ENCODE results near the gene PLCG1.

PLCG1 gene

GRCh38 chr20:41162396-41162795 is 25.1 kb downstream of the PLCG1 start:
- H3K4me3 ChIP-seq (ENCODE audit: low read depth, low read length): no peak overlapping the region
- DNase-seq (ENCODE audit: low read depth): no peak

DNA sequence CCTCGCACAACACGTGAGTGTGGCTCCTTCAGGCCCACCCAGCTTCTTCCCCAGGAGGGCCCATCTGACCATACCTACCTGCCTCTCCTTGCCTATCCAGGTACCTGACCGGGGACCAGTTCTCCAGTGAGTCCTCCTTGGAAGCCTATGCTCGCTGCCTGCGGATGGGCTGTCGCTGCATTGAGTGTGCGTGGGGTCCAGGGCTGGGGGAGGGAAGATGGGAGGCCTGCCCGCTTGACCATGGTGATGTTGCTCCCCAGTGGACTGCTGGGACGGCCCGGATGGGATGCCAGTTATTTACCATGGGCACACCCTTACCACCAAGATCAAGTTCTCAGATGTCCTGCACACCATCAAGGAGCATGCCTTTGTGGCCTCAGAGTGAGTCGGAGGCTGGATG is 26.5 kb downstream of the PLCG1 start:
- H3K4me3 ChIP-seq (ENCODE audit: low read depth, low read length): no peak overlapping the region

DNA sequence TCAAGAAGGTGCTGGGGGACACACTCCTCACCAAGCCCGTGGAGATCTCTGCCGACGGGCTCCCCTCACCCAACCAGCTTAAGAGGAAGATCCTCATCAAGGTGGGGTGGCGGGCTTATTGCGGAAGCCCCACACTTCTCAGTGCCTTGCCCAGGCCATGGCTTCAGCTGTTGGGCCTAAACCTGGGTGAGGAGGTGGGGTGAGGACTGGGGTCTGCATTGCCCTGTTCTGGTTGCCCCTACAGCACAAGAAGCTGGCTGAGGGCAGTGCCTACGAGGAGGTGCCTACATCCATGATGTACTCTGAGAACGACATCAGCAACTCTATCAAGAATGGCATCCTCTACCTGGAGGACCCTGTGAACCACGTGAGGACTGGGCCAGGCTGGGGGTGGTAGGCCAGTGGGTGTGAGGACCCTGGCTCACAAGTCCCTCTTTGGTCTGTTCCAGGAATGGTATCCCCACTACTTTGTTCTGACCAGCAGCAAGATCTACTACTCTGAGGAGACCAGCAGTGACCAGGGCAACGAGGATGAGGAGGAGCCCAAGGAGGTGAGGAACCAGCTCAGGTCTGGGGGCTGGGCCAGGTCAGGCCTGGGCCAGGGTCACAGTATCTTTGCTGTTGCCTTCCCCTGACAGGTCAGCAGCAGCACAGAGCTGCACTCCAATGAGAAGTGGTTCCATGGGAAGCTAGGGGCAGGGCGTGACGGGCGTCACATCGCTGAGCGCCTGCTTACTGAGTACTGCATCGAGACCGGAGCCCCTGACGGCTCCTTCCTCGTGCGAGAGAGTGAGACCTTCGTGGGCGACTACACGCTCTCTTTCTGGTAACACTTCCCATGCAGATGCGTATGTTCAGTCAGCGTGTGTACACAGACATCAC is 27.9 kb downstream of the PLCG1 start:
- no peak overlapping the region for H3K4me3 ChIP-seq (ENCODE audit: low read depth, low read length)
- DNase-seq (ENCODE audit: low read depth): no peak

More for the DNA sequence above, 26.5 kb downstream of the PLCG1 start:
- DNase-seq (ENCODE audit: low read depth): no peak

DNA sequence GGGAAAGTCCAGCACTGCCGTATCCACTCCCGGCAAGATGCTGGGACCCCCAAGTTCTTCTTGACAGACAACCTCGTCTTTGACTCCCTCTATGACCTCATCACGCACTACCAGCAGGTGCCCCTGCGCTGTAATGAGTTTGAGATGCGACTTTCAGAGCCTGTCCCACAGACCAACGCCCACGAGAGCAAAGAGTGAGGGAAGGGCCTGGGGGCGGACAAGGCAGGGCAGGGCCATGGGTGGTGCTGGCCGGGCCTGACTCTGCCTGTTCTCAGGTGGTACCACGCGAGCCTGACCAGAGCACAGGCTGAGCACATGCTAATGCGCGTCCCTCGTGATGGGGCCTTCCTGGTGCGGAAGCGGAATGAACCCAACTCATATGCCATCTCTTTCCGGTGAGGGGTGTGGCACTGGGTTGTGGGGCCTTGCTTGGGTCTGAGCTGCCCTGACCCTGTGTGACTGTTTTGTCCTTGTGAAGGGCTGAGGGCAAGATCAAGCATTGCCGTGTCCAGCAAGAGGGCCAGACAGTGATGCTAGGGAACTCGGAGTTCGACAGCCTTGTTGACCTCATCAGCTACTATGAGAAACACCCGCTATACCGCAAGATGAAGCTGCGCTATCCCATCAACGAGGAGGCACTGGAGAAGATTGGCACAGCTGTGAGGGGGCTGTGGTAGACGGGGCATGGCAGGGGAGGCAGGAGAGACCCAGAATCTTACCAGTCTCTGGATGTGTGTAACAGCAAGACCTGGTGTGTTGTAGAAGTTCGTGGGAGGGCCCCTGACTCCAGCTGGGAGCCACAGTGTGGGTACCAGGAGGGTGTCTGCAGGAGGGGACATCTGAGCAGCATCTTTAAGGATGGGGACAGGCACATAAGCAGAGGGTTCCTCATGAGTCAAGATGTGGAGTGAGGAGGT is 29.1 kb downstream of the PLCG1 start:
- no peak for DNase-seq (ENCODE audit: low read depth)

GRCh38 chr20:41167118-41167470 is 29.8 kb downstream of the PLCG1 start:
- no peak for DNase-seq (ENCODE audit: low read depth)
- no peak overlapping the region for H3K4me3 ChIP-seq (ENCODE audit: low read depth, low read length)

More for the DNA sequence above, 29.1 kb downstream of the PLCG1 start:
- H3K4me3 ChIP-seq (ENCODE audit: low read depth, low read length): no peak overlapping the region

DNA sequence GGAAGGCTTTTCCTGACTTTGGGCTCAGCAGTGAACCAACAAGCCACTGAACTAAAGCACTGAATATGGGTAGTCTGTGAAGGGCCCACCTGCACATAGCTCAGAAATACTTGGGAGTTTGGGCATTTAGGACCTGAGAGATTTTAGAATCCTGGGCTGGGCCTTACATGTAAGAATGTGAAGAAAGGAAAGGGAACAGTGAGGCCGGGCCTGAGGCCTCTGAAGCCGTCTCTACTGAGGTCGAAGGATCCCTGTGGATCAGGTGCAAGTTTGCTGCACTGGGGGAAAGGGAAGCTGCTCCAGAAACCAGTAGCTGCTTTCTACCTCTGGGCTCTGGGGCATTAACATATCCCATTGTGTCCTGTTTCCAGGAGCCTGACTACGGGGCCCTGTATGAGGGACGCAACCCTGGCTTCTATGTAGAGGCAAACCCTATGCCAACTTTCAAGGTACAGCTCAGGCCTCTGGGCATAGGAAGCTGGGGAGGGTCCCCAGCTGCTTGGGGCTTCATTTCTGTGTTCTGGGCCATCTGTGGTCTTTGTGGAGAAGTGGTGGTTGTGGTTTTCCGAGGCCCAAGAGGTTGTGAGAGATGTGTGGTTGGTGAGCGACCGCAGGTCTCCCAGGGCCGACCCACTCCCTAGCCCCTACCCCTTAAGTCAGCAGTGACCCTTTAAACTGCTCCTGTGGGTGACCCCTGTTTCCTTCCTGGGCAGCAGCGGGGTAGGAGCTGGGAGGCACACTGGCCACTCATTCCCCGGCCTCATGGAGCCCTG is 30.3 kb downstream of the PLCG1 start:
- no peak for DNase-seq (ENCODE audit: low read depth)

DNA sequence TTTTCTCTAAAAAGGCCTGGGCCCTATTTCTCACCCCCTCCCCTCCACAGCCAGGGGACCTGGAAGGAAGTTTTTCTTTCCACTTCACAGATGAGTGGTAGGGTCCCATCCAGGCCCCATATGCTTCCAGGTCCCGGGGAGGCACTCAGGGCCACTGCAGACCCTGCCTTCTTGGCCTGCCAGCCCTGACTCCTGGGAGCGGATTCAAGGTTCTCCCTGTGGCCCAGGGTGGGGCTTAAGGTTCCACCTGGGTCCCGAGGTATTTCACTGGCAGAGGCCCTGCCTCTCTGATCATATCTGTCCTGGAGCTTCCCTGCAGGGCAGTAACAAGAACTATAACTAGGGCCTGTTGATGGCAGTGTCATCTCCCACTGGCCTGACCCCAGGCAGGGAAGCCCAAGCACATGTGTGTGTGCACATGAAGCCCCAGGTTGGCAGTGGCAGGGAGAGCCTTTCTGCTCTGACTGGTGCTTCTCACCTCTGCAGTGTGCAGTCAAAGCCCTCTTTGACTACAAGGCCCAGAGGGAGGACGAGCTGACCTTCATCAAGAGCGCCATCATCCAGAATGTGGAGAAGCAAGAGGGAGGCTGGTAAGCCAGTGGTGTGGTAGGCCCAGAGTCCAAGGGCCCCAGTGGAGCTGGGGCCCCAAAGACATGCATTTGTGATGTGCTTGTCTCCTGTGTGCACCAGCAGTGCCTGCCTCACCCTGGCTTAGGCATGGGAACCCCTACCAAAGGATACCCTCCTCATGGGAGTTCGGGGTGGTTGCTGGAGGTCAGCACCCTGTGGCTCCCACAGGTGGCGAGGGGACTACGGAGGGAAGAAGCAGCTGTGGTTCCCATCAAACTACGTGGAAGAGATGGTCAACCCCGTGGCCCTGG is 31.2 kb downstream of the PLCG1 start:
- DNase-seq (ENCODE audit: low read depth): no peak
- H3K4me3 ChIP-seq (ENCODE audit: low read depth, low read length): no peak overlapping the region

More for the DNA sequence above, 30.3 kb downstream of the PLCG1 start:
- no peak overlapping the region for H3K4me3 ChIP-seq (ENCODE audit: low read depth, low read length)

DNA sequence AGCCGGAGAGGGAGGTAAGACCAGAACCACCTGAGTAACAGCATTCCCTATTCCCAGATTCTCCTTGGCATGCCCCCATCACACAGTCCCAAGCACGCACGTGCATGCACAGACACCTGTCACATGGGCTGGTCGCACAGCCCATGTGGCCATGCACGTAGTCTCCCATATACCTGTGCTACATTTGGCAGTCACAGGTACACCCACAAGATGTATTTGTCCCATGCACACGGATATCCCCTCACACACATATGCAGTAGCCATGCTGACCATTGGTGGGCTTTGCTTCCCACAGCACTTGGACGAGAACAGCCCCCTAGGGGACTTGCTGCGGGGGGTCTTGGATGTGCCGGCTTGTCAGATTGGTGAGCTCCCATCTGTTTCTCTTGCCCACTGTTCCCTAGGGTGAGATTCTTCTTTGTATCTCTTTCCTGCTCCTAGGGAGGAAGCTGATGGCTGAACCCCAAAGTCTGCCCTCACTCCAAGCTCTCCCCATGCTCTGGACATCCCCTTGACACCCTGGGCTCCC is 31.9 kb downstream of the PLCG1 start:
- no peak for DNase-seq (ENCODE audit: low read depth)
- no peak overlapping the region for H3K4me3 ChIP-seq (ENCODE audit: low read depth, low read length)

- no peak overlapping the region for H3K4me3 ChIP-seq (ENCODE audit: low read depth, low read length)
- DNase-seq (ENCODE audit: low read depth): no peak
Observed at GRCh38 chr20:41169791-41170351, 32.5 kb downstream of the PLCG1 start.

DNA sequence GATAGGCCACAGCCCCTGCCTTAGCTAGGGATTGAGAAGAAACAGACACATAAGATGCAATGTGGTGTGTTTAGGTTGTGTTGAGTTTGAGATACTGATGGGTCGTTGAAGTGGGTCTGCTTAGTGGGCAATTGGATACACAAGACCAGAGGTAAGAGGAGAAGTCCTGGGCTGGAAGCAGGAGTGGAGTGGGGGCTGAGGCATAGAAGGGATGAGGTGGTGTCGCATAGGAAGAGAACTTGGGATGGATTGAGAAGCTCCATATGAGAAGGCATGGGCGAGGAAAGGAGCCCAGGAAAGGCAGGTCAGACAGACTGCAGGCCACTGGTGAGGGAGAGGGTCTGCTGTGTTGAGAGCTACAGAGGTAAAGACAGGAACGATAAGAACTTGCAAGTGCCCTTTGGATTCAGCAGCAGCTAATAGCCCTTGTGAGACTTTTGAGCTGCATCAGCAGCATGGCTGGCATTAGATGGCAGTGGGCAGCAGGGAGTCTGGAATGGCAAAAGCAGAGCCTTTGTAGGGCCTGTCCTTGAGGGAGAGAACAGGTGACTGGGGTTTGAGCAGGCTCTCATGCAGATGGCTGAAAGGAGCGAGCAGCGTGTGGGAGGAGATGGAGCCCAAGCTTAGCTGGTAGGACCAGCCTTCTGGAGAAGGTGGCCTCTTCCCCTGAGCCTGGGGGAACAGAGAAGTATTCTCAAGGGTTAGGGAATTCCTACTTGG is 33.2 kb downstream of the PLCG1 start:
- DNase-seq (ENCODE audit: low read depth): no peak
- no peak overlapping the region for H3K4me3 ChIP-seq (ENCODE audit: low read depth, low read length)

DNA sequence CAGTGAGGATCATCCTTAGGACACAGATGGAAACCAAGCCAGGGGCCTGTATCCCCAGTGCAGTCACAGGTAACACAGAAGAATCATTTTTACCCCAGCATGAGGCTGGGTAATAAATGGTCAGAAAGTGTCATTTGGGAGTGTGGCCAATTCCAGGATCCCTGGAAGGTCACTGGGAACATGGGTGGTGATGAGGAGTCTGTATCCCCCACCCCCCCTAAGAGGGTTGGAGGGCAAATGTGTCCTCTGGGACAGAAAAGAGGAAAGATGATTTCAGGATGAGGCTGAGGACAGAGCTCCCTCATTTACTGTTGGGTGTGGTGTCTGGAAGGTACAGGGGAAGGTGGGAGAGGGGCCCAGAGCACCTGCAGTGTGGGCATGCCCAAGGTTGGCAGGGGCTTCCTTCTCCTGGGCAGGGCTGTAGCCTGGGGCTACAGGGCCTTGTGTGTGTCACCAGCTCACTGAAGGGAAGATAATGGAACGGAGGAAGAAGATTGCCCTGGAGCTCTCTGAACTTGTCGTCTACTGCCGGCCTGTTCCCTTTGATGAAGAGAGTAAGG is 34.5 kb downstream of the PLCG1 start:
- DNase-seq (ENCODE audit: low read depth): no peak
- no peak overlapping the region for H3K4me3 ChIP-seq (ENCODE audit: low read depth, low read length)

GRCh38 chr20:41172296-41173140 is 35.2 kb downstream of the PLCG1 start:
- H3K4me3 ChIP-seq (ENCODE audit: low read depth, low read length): no peak overlapping the region
- DNase-seq (ENCODE audit: low read depth): no peak

- no peak overlapping the region for H3K4me3 ChIP-seq (ENCODE audit: low read depth, low read length)
- peak; percentile 31 for DNase-seq (ENCODE audit: low read depth)
Observed at GRCh38 chr20:41173161-41173721, 35.9 kb downstream of the PLCG1 start.

- DNase-seq (ENCODE audit: low read depth): no peak
Observed at GRCh38 chr20:41173791-41174341, 36.5 kb downstream of the PLCG1 start.

DNA sequence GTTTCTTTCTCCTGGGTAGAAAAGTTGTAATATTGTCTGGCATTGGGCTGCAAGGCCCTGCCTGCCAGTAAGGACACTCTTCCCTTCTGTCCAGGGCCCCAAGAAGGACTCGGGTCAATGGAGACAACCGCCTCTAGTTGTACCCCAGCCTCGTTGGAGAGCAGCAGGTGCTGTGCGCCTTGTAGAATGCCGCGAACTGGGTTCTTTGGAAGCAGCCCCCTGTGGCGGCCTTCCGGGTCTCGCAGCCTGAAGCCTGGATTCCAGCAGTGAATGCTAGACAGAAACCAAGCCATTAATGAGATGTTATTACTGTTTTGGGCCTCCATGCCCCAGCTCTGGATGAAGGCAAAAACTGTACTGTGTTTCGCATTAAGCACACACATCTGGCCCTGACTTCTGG is 37.0 kb downstream of the PLCG1 start:
- H3K4me3 ChIP-seq (ENCODE audit: low read depth, low read length): no peak overlapping the region
- DNase-seq (ENCODE audit: low read depth): no peak

More at GRCh38 chr20:41173791-41174341, 36.5 kb downstream of the PLCG1 start:
- no peak overlapping the region for H3K4me3 ChIP-seq (ENCODE audit: low read depth, low read length)

DNA sequence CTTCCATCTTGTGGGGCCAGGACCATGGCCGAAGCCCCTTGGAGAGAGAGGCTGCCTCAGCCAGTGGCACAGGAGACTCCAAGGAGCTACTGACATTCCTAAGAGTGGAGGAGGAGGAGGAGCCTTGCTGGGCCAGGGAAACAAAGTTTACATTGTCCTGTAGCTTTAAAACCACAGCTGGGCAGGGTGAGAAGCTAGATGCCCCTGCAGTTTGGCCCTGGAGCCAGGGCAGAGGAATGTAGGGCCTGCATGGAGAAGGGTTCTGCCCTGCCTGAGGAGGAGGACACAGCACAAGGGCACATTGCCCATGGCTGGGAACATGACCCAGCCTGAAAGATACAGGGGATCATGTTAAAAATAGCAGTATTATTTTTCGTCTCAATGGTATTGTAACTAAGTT is 37.4 kb downstream of the PLCG1 start:
- no peak for DNase-seq (ENCODE audit: low read depth)
- H3K4me3 ChIP-seq (ENCODE audit: low read depth, low read length): no peak overlapping the region
